ENCODE results near the gene ABHD13.

The ABHD13 gene

GRCh38 chr13:108223687-108224503 is 5.7 kb downstream of the ABHD13 start:
- Histone ChIP-seq H3K27me3 (ENCODE audit: control insufficient read depth in 2 of 2, insufficient read depth in 2 of 2, low read length in 2 of 2) (no peaks in the 10 kb centered on the region), H3K4me1 (ENCODE audit: control insufficient read depth in 2 of 2, insufficient read depth in 2 of 2, low read length in 2 of 2) (peaks cover 6 to 9% of the 10 kb centered on the region in 2 donors), H3K4me3 (ENCODE audit: low read length in 2 of 2) (no peak overlapping the region), H3K36me3 (ENCODE audit: control insufficient read depth in 2 of 2, insufficient read depth in 2 of 2, low read length in 2 of 2) (no peaks in the 10 kb centered on the region), H3K9me3 (ENCODE audit: control insufficient read depth in 2 of 2, low read length in 2 of 2) (no peaks in the 10 kb centered on the region), H3K9ac (ENCODE audit: low read depth in 1 of 2, low read length in 2 of 2) (no peak overlapping the region), H3K27ac (ENCODE audit: low read depth in 2 of 2, low read length in 2 of 2) (no peak overlapping the region)

DNA sequence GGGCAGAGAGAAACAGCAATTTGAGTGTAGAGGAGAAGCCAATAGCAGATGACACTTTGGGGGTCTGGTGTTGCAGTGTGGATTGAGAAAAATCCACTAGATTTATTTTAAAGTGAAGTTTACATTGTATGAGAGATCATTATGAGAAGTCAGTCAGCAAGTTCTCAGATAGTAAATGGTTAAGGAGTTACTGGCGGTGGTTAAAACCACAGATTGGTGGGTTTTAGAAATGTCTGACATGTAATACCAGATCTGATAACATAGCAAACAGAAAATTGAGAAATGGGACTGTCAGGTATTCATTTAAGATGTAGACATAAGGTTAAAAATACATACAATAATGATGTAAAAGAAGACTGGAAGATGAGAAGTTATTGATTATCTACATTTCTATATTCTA is 7.2 kb downstream of the ABHD13 start:
- no peak overlapping the region for H3K4me3 ChIP-seq (ENCODE audit: low read length in 2 of 2)
- H3K27ac ChIP-seq (ENCODE audit: low read depth in 2 of 2, low read length in 2 of 2), result no peak overlapping the region
- no peaks in the 10 kb centered on the region for H3K9me3 ChIP-seq (ENCODE audit: control insufficient read depth in 2 of 2, low read length in 2 of 2)
- no peaks in the 10 kb centered on the region for H3K4me1 ChIP-seq (ENCODE audit: control insufficient read depth in 2 of 2, insufficient read depth in 2 of 2, low read length in 2 of 2)
- peaks cover 0 to 9% of the 10 kb centered on the region in 2 donors for H3K36me3 ChIP-seq (ENCODE audit: control insufficient read depth in 2 of 2, insufficient read depth in 2 of 2, low read length in 2 of 2)
- H3K9ac ChIP-seq (ENCODE audit: low read depth in 1 of 2, low read length in 2 of 2), result no peak overlapping the region
- no peaks in the 10 kb centered on the region for H3K27me3 ChIP-seq (ENCODE audit: control insufficient read depth in 2 of 2, insufficient read depth in 2 of 2, low read length in 2 of 2)

DNA sequence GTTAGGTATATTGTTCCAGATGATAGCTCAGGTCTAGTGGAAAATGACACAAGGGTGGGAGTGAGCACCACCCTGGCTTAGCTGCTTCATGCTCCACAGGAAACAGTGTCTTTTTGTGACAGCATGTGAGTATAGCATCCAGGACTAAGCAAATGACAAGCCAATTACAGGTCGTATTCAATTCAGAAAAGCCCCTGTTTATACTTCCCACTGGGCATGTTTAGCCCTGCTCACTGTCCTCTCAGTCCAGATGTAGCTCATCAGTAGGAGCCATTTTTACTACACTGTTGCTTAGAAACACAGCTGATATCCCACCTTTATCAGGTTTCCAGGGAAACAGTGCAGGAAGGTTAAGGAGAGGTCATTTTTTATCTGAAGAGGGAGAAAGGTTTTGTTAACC is 8.0 kb downstream of the ABHD13 start:
- Histone ChIP-seq H3K9me3 (ENCODE audit: control insufficient read depth in 2 of 2, low read length in 2 of 2) (no peaks in the 10 kb centered on the region), H3K9ac (ENCODE audit: low read depth in 1 of 2, low read length in 2 of 2) (no peak overlapping the region), H3K4me1 (ENCODE audit: control insufficient read depth in 2 of 2, insufficient read depth in 2 of 2, low read length in 2 of 2) (no peaks in the 10 kb centered on the region), H3K27me3 (ENCODE audit: control insufficient read depth in 2 of 2, insufficient read depth in 2 of 2, low read length in 2 of 2) (no peaks in the 10 kb centered on the region), H3K4me3 (ENCODE audit: low read length in 2 of 2) (no peak overlapping the region), H3K36me3 (ENCODE audit: control insufficient read depth in 2 of 2, insufficient read depth in 2 of 2, low read length in 2 of 2) (peaks cover 0 to 9% of the 10 kb centered on the region in 2 donors), H3K27ac (ENCODE audit: low read depth in 2 of 2, low read length in 2 of 2) (no peak overlapping the region)

- H3K36me3 ChIP-seq (ENCODE audit: control insufficient read depth in 2 of 2, insufficient read depth in 2 of 2, low read length in 2 of 2), result peaks cover 0 to 9% of the 10 kb centered on the region in 2 donors
- no peak overlapping the region for H3K4me3 ChIP-seq (ENCODE audit: low read length in 2 of 2)
- H3K27ac ChIP-seq (ENCODE audit: low read depth in 2 of 2, low read length in 2 of 2), result no peak overlapping the region
- H3K9ac ChIP-seq (ENCODE audit: low read depth in 1 of 2, low read length in 2 of 2), result no peak overlapping the region
- H3K9me3 ChIP-seq (ENCODE audit: control insufficient read depth in 2 of 2, low read length in 2 of 2), result no peaks in the 10 kb centered on the region
- H3K4me1 ChIP-seq (ENCODE audit: control insufficient read depth in 2 of 2, insufficient read depth in 2 of 2, low read length in 2 of 2), result no peaks in the 10 kb centered on the region
- H3K27me3 ChIP-seq (ENCODE audit: control insufficient read depth in 2 of 2, insufficient read depth in 2 of 2, low read length in 2 of 2), result no peaks in the 10 kb centered on the region
Observed at GRCh38 chr13:108227651-108228272, 9.6 kb downstream of the ABHD13 start.

DNA sequence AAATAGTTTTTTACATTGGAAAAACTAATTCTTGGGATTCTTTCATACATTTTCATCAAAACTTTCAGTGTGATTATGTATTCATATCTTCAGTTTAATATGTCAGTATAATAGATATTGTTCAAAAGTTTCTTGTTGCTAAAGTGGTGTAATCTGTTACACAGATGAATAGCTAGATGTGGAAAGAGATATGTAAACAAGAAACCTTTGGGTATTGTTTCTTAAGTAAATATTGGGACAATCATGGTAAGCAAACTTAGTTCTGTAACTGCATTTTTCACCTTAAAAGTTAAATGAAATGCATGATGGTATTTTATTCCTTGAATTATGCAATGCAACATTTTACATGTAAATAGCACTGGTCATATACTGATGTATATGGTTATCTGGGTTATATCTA is 12.2 kb downstream of the ABHD13 start:
- Histone ChIP-seq H3K27me3 (ENCODE audit: control insufficient read depth in 2 of 2, insufficient read depth in 2 of 2, low read length in 2 of 2) (no peaks in the 10 kb centered on the region), H3K4me3 (ENCODE audit: low read length in 2 of 2) (no peak overlapping the region), H3K9ac (ENCODE audit: low read depth in 1 of 2, low read length in 2 of 2) (no peak overlapping the region), H3K27ac (ENCODE audit: low read depth in 2 of 2, low read length in 2 of 2) (no peak overlapping the region), H3K4me1 (ENCODE audit: control insufficient read depth in 2 of 2, insufficient read depth in 2 of 2, low read length in 2 of 2) (no peaks in the 10 kb centered on the region), H3K36me3 (ENCODE audit: control insufficient read depth in 2 of 2, insufficient read depth in 2 of 2, low read length in 2 of 2) (peaks cover 0 to 9% of the 10 kb centered on the region in 2 donors), H3K9me3 (ENCODE audit: control insufficient read depth in 2 of 2, low read length in 2 of 2) (no peaks in the 10 kb centered on the region)

DNA sequence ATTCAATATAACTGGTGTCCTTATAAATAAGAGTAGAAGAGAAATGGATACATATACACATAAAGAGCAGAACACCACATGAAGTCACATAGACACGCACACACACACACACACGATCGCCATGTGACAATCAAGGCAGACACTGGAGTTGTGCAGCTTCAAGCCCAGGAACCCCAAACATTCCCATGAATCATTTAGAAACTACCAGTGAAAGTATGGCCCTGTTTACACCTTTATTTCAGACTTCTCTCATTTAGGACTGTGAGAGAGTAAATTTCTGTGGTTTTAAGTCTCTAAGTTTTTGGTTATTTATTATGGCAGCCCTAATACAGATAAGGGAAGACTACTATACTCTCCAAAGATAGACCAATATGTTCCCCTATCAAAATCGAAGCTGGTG is 31.0 kb downstream of the ABHD13 start:
- H3K27ac ChIP-seq (ENCODE audit: low read depth in 2 of 2, low read length in 2 of 2), result no peak overlapping the region
- H3K9ac ChIP-seq (ENCODE audit: low read depth in 1 of 2, low read length in 2 of 2), result no peak overlapping the region
- no peak overlapping the region for H3K4me3 ChIP-seq (ENCODE audit: low read length in 2 of 2)
- no peaks in the 10 kb centered on the region for H3K4me1 ChIP-seq (ENCODE audit: control insufficient read depth in 2 of 2, insufficient read depth in 2 of 2, low read length in 2 of 2)
- H3K9me3 ChIP-seq (ENCODE audit: control insufficient read depth in 2 of 2, low read length in 2 of 2), result no peaks in the 10 kb centered on the region
- H3K36me3 ChIP-seq (ENCODE audit: control insufficient read depth in 2 of 2, insufficient read depth in 2 of 2, low read length in 2 of 2), result no peaks in the 10 kb centered on the region
- H3K27me3 ChIP-seq (ENCODE audit: control insufficient read depth in 2 of 2, insufficient read depth in 2 of 2, low read length in 2 of 2), result no peaks in the 10 kb centered on the region

GRCh38 chr13:108257248-108257647 is 39.1 kb downstream of the ABHD13 start:
- Histone ChIP-seq H3K36me3 (ENCODE audit: control insufficient read depth in 2 of 2, insufficient read depth in 2 of 2, low read length in 2 of 2) (no peaks in the 10 kb centered on the region), H3K4me3 (ENCODE audit: low read length in 2 of 2) (no peak overlapping the region), H3K4me1 (ENCODE audit: control insufficient read depth in 2 of 2, insufficient read depth in 2 of 2, low read length in 2 of 2) (no peaks in the 10 kb centered on the region), H3K27me3 (ENCODE audit: control insufficient read depth in 2 of 2, insufficient read depth in 2 of 2, low read length in 2 of 2) (no peaks in the 10 kb centered on the region), H3K27ac (ENCODE audit: low read depth in 2 of 2, low read length in 2 of 2) (no peak overlapping the region), H3K9ac (ENCODE audit: low read depth in 1 of 2, low read length in 2 of 2) (no peak overlapping the region), H3K9me3 (ENCODE audit: control insufficient read depth in 2 of 2, low read length in 2 of 2) (no peaks in the 10 kb centered on the region)

DNA sequence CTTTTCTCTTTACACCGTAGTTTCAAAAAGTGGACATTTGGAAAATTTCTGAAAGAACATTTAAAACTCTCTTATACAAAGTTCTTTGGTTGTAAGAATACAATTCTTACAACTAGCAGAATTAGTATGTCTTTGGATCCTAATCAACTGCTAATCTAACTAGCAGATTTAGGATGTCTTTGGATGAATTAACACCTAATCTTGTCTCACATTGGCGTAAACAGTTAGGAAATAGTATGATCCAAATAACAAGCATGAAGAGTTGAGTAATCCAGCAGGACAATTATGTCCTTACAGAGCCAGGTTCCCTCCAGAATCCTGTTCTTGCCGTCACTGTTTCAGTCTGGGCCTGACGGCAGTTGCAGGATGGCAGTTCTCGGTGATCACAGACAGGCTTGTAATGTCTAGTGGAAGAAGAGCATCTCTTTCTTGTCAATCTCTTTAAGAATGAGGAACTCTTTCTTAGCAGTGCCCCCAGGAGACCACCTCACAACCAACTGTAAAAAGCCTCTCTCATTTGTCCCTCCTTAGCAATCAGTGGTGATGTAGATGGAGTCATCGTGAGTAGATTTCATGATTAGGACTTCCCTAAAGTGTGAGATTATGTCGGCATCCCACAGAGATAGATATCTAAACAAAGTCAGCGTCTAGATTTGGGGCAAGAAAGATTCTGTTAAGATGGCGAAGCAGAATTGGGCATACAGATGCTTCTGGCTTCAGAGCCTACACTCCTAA is 45.6 kb downstream of the ABHD13 start:
- H3K9me3 ChIP-seq (ENCODE audit: control insufficient read depth in 2 of 2, low read length in 2 of 2), result no peaks in the 10 kb centered on the region
- H3K4me3 ChIP-seq (ENCODE audit: low read length in 2 of 2), result no peak overlapping the region
- H3K27ac ChIP-seq (ENCODE audit: low read depth in 2 of 2, low read length in 2 of 2), result no peak overlapping the region
- no peaks in the 10 kb centered on the region for H3K36me3 ChIP-seq (ENCODE audit: control insufficient read depth in 2 of 2, insufficient read depth in 2 of 2, low read length in 2 of 2)
- no peaks in the 10 kb centered on the region for H3K4me1 ChIP-seq (ENCODE audit: control insufficient read depth in 2 of 2, insufficient read depth in 2 of 2, low read length in 2 of 2)
- H3K27me3 ChIP-seq (ENCODE audit: control insufficient read depth in 2 of 2, insufficient read depth in 2 of 2, low read length in 2 of 2), result no peaks in the 10 kb centered on the region
- no peak overlapping the region for H3K9ac ChIP-seq (ENCODE audit: low read depth in 1 of 2, low read length in 2 of 2)

- H3K27me3 ChIP-seq (ENCODE audit: control insufficient read depth in 2 of 2, insufficient read depth in 2 of 2, low read length in 2 of 2), result no peaks in the 10 kb centered on the region
- H3K9ac ChIP-seq (ENCODE audit: low read depth in 1 of 2, low read length in 2 of 2), result no peak overlapping the region
- H3K36me3 ChIP-seq (ENCODE audit: control insufficient read depth in 2 of 2, insufficient read depth in 2 of 2, low read length in 2 of 2), result no peaks in the 10 kb centered on the region
- peaks cover 0 to 4% of the 10 kb centered on the region in 2 donors for H3K4me1 ChIP-seq (ENCODE audit: control insufficient read depth in 2 of 2, insufficient read depth in 2 of 2, low read length in 2 of 2)
- H3K27ac ChIP-seq (ENCODE audit: low read depth in 2 of 2, low read length in 2 of 2), result peak overlapping the region in 1 of 2 donors; percentile 41
- no peaks in the 10 kb centered on the region for H3K9me3 ChIP-seq (ENCODE audit: control insufficient read depth in 2 of 2, low read length in 2 of 2)
- no peak overlapping the region for H3K4me3 ChIP-seq (ENCODE audit: low read length in 2 of 2)
Observed at GRCh38 chr13:108266321-108266990, 48.3 kb downstream of the ABHD13 start.

DNA sequence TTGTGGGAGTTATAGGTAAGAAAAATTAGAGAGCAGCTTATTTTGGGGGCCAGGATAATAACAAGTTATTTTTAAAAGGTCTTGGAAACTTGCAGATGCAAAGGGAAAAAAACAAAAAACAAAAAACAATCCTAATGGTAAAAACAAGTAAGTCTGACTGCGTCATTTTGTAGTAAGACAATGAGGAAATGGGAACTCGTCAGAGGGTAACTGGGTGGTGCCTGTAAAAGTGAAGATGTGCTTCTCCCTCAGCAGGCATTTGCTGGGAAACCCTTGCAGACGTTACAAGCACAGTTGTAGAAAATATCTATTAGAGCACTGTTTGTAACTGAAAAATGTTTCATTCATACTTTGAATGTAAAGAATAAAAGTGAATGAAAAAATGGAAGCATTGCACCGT is 49.2 kb downstream of the ABHD13 start:
- Histone ChIP-seq H3K27me3 (ENCODE audit: control insufficient read depth in 2 of 2, insufficient read depth in 2 of 2, low read length in 2 of 2) (no peaks in the 10 kb centered on the region), H3K27ac (ENCODE audit: low read depth in 2 of 2, low read length in 2 of 2) (no peak overlapping the region), H3K9ac (ENCODE audit: low read depth in 1 of 2, low read length in 2 of 2) (no peak overlapping the region), H3K4me1 (ENCODE audit: control insufficient read depth in 2 of 2, insufficient read depth in 2 of 2, low read length in 2 of 2) (peaks cover 0 to 4% of the 10 kb centered on the region in 2 donors), H3K9me3 (ENCODE audit: control insufficient read depth in 2 of 2, low read length in 2 of 2) (no peaks in the 10 kb centered on the region), H3K4me3 (ENCODE audit: low read length in 2 of 2) (no peak overlapping the region), H3K36me3 (ENCODE audit: control insufficient read depth in 2 of 2, insufficient read depth in 2 of 2, low read length in 2 of 2) (no peaks in the 10 kb centered on the region)
